Measurements from ENCODE around the gene KIAA1191. TPM values are rescaled to one million over a fixed set of nuclear protein-coding genes. Genes with fewer than 3 reads are reported as not detected.
A peak's percentile ranks its signal among the peaks of the same experiment; 100 is the strongest.

The KIAA1191 gene
- total RNA-seq, 1 experiment from 2014 or later: 128 TPM

DNA sequence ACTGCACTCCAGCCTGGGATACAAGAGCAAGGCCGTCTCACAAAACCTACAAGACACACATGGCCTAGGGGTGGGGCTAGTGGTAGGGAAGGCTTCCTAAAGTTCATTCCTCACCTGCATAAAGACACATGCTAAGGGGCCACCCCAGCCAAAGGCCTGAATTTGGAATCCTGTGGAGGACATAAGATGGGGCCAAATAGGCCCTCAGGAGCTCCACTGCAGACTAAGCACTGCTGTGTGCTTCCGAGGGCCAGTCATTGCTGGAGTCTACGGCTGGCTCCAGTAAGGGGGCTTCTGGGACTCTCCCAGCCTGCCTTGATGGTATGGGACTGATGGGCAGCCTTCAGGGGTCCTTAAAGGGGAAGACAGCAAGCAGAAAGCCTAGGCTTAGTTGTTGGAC lies 21.2 kb upstream of the KIAA1191 start:
- no peak overlapping the region for H2BK120ac ChIP-seq (ENCODE audit: low read depth, low read length, poor library complexity, severe bottlenecking)
- H4K91ac ChIP-seq (ENCODE audit: insufficient read length, low read depth, low read length): no peak overlapping the region
- H3K56ac ChIP-seq (ENCODE audit: insufficient read length, low read depth, low read length): no peak overlapping the region
- no peaks in the 10 kb centered on the region for H3K4me1 ChIP-seq (ENCODE audit: insufficient read depth, low read length)
- no peak overlapping the region for H3K14ac ChIP-seq (ENCODE audit: insufficient read depth, low read length)
- WGBS (ENCODE audit: extremely low coverage, insufficient read length, low lambda C conversion rate): no CpG with 5 or more reads among the region's 3 CpGs
- H3K4me2 ChIP-seq (ENCODE audit: insufficient read depth, insufficient read length, low read length): no peak overlapping the region
- H2AFZ ChIP-seq (ENCODE audit: low read length): no peak overlapping the region
- no peak overlapping the region for H3K4me3 Mint-ChIP-seq
- H4K5ac ChIP-seq (ENCODE audit: insufficient read length, low read depth, low read length): no peak overlapping the region
- H3K27me3 ChIP-seq (ENCODE audit: insufficient read depth, low read length): no peaks in the 10 kb centered on the region
- H3K27ac Mint-ChIP-seq: 0 out of 7 replicates have a peak overlapping the region, but pooled peaks of 1 of the 3 experiments have one; percentile 15
- peaks cover 9 to 10% of the 10 kb centered on the region in 2 experiments for H3K4me1 Mint-ChIP-seq
- no peaks in the 10 kb centered on the region for H3K79me1 ChIP-seq (ENCODE audit: insufficient read depth, low read depth, low read length, poor library complexity, severe bottlenecking)
- no peak overlapping the region for H3K9ac ChIP-seq (ENCODE audit: extremely low read depth, insufficient read length, low read length)
- no peak overlapping the region for H2BK5ac ChIP-seq (ENCODE audit: insufficient read length, low read length)
- no peaks in the 10 kb centered on the region for H3K9me3 ChIP-seq (ENCODE audit: control insufficient read depth, low read depth, low read length)
- H3T11ph ChIP-seq (ENCODE audit: low read length): no peak overlapping the region
- no peaks in the 10 kb centered on the region for H3K23me2 ChIP-seq (ENCODE audit: insufficient read length, low read depth, low read length, poor library complexity, severe bottlenecking)
- H3K36me3 Mint-ChIP-seq (ENCODE audit: insufficient read depth in 1 of 3, low read depth in 3 of 3): peaks cover 32 to 78% (median 43%) of the 10 kb centered on the region in 3 experiments
- H3K4ac ChIP-seq (ENCODE audit: low read depth, low read length): no peak overlapping the region
- no peak overlapping the region for H2BK15ac ChIP-seq (ENCODE audit: low read depth, low read length)
- H2BK12ac ChIP-seq (ENCODE audit: insufficient read length, low read depth, low read length): no peak overlapping the region
- H3K79me2 ChIP-seq (ENCODE audit: insufficient read depth, low read length): peaks cover 8% of the 10 kb centered on the region; the same call in 1 of the 2 replicates
- H3K27ac ChIP-seq (ENCODE audit: insufficient read length, low read depth, low read length): no peak overlapping the region
- H3K18ac ChIP-seq (ENCODE audit: insufficient read length, low read depth, low read length): no peak overlapping the region
- no peak overlapping the region for H4K8ac ChIP-seq (replicated peaks; ENCODE audit: insufficient read length, low read depth, low read length)
- no peaks in the 10 kb centered on the region for H4K20me1 ChIP-seq (ENCODE audit: control insufficient read depth, insufficient read depth, insufficient read length)
- no peak for DNase-seq
- no peak overlapping the region for H2BK20ac ChIP-seq (ENCODE audit: low read depth, low read length, poor library complexity, severe bottlenecking)
- H3K23ac ChIP-seq (ENCODE audit: insufficient read length, low read depth, low read length): no peak overlapping the region
- no peaks in the 10 kb centered on the region for H3K9me3 Mint-ChIP-seq
- H2AK5ac ChIP-seq (ENCODE audit: insufficient read length, low read length): no peak overlapping the region
- no peak for TF ChIP-seq CTCF (conservative IDR thresholded peaks at IDR 0.05)
- no peaks in the 10 kb centered on the region for H3K27me3 Mint-ChIP-seq (ENCODE audit: low read depth)

All from H9 (cell line).